NCI-H1436 treated with DMSO at 0.1 percent for 48 hours (cell line): Measurements from ENCODE around the gene KRT2.

Source experiments
- DNase-seq: peaks from one replicate; lab custom pipeline; 2025; lab: John Stamatoyannopoulos, UW

KRT2 gene

GRCh38 chr12:52663420-52663819, 11.4 kb upstream of the KRT2 start:
- no peak for DNase-seq

GRCh38 chr12:52662918-52663229, 10.9 kb upstream of the KRT2 start:
- no peak for DNase-seq

DNA sequence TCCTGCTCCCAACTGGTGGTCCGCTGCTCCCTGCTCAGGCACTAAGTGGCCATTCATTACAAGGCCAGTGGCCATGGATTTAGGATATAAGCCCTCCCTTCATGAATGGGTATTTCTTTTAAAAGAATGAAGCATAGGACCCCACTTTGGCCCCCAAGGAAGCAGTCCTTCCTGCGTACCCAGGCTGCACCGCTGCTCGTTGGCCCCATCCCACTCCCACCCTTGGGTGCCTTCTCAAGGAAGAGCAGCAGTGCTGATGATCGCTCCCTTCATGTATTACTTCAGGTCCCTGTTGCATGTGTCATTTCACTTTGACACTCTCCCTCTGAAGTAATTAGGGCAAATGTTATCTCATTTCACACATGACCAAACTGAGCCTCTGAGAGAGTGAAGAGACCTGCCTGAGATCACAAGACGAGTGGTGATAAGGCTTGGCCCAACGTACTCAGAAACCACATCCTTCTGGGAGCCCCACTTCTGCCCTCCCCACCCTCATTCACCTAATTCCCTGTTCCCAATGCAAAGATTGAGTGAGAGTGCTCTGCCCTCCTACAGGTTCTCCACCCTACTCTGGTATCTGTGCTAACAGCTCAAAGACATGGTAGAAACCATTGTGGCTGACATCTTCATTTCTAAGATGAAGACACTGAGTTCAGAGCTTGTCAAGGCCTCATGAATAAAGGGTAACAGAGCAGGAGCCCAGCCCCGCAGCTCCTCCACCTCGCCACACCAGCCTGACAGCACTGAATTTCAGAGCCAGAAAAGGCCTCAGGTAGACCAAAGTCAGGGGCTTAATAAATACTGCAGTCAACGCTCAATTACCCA, 10.3 kb upstream of the KRT2 start:
- DNase-seq: no peak

- no peak for DNase-seq
Measured at GRCh38 chr12:52661668-52662067, 9.7 kb upstream of the KRT2 start.

GRCh38 chr12:52660934-52661499, 9.0 kb upstream of the KRT2 start:
- no peak for DNase-seq

GRCh38 chr12:52659951-52660350, 7.9 kb upstream of the KRT2 start:
- DNase-seq: no peak

DNA sequence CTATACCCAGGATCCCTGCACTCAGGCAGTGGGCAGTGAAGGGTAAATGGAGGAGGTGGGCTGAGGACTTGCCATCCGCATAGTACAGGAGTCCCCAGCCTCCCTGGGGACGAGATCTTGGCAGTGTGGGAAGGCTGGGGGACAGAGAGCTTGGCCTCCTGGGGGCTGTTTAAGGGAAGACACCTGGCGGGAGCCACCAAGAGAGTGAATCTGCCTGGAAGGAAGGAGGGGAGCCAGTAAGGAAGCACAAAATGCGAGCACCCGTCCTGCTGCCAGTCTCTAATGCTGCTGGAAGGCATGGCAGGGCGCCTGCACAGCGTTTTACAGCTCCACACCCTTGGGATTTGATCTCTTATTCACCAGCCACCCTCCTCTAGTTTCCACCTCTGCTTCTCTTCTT, 7.4 kb upstream of the KRT2 start:
- DNase-seq: no peak

DNA sequence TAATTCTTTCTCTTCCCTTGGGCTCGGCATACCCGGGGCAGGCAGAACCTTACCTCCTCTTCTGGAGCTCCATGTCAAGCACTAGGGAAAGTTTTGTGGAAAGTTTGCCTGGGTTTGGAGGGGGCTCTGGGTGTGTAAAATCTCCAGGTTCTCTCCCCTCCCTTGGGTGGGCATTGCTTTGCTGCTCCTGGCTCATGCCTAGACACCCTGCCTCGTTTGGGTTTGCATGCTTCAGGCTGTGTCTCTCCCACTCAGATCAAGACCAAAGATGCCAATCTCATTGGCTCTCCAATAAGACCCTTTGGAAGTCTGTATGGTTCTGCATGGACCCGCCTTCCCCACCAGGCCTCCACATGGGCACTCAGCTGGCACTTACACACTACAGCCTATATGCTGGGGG, 6.2 kb upstream of the KRT2 start:
- DNase-seq: no peak

DNA sequence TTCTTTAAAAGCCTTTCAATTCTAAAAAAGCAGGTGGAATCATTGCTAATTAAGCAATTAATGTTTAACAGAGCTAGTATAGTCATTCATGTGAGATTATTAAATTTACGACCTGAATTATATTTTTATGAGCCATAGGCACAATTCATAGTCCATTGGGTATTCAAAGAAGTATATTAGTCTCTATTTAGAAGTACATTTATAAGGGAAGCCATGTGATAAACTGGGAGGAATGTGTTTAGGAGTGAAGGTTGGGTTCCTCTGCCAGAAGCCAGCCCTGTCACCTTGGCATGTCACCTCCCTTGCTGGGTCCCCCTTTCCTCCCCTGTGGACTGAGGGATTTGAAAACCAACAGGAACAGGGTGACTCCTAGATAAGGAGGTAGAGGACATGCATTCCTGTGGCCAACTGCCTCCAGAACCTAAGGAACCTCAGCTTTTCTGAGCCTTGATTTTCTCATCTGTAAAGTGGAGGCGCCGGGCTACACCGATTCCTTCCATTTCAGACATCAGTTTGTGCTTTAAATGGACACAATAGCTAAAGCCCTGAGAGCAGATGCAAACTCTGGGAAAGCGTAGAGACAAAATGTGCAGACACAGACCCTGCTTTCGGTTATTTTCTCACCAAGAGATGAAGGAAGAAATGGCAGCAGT, 5.4 kb upstream of the KRT2 start:
- DNase-seq: no peak

- no peak for DNase-seq
Measured at GRCh38 chr12:52656616-52657015, 4.6 kb upstream of the KRT2 start.

- DNase-seq: no peak
Measured at GRCh38 chr12:52655720-52656124, 3.7 kb upstream of the KRT2 start.

DNA sequence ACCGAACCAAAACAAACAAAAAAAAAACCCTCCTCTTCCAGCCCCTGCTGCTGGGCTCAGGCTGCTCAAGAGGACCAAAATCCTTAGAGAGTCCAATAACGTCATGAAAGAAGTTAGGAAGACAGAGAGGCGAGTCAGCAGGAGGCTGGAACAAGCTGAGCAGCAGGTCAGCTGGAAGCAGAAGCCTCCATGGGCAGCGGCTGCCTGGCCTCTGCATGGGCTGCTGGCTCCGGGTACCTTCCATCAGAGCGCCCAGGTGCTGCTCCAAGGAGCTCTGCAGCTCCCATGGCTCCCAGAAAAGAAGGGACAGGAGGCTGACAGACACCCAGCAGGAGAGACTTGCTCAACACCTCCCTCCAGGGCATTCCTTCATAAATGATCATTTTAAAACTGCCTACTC, 3.2 kb upstream of the KRT2 start:
- no peak for DNase-seq

GRCh38 chr12:52650520-52651081, 1.4 kb downstream of the KRT2 start:
- no peak for DNase-seq

DNA sequence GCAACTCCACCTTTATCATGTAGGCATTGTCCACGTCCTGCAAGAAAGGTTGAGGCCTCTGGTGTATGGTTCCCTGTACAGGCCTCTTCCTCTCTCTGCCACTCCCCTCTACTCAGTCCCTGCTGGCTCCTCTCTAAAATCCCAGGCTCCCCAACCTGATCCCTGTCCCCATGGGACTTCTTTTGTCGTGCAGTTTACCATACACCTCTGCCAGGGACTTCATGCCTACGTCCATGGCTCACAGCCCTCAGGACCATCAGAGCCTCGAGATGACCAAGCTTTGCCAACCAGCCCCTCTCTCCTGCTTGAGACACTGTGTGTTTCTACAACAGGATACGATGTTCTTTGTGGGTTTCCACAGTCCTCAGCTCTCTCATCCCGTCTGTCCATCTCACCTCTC, 2.9 kb downstream of the KRT2 start:
- no peak for DNase-seq

DNA sequence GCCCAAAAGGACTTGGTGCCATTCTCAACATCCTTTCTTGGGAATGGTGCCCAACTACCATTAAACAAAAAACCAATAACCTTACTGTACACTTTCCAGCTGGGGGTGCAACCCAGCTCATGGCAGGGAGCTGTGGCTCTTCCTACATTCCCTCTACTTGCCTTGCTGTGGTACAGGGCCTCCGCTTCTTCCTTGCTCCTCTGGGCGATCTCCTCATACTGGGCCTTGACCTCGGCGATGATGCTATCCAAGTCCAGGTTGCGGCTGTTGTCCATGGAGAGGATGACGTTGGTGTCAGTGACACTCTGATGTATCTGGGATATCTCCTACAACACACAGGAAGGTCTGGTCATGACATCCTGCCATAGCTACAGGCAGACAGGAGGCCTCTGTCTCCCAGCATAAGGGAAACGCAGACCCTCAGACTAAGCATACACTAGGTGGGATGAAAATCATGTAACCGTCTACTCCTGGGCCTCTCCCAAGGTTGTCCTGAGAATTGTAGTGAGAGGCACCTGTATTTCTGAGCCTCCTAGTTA, 3.9 kb downstream of the KRT2 start:
- no peak for DNase-seq

GRCh38 chr12:52647601-52648000, 4.4 kb downstream of the KRT2 start:
- DNase-seq: no peak

- DNase-seq: no peak
Measured at GRCh38 chr12:52646613-52647012, 5.4 kb downstream of the KRT2 start.

- DNase-seq: no peak
Measured at GRCh38 chr12:52645982-52646381, 6.0 kb downstream of the KRT2 start.

DNA sequence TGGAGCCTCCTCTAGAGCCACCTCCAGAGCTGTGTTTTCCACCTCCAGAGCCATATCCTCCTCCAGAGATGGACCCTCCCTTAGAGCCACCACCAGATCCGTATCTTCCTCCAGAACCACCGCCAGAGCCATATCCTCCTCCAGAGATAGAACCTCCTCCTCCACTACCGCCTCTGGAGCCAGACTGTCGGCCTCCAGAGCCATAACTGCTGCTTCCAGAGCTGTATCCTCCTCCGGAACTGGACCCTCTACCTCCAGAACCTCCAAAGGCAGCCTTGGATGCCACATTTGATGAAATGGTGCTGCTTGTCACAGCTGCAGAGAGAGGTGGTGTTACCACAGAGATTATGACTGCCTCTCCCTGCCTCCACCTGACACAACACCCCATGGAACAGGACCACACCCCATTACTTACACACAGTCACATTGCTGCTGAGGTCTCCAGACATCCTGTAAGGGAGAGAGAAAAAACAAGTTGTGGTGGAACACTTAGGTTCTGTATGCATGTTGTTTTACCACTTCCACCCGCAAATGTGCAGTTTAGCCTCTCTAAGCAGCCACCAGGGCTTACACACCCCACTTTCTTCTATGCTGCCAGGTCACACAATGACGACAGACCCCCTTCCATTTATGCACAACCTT, 6.8 kb downstream of the KRT2 start:
- DNase-seq: no peak

DNA sequence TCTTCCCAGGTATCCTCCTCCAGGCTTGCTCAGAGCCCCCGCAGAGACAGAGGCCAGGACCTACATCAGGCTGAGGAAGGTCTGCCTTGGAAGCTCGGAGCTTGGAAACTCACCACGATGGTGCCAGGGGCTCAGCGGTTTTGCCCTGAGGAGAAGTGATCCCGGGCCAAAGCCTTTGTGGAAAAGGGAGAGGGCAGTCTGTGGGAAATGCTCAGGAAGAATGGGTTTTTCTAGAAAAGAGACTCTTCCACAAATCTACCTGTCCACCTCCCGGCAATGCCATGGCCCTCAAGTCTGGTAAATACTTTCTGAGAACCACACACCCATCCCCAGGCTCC, 8.0 kb downstream of the KRT2 start:
- DNase-seq: no peak

DNA sequence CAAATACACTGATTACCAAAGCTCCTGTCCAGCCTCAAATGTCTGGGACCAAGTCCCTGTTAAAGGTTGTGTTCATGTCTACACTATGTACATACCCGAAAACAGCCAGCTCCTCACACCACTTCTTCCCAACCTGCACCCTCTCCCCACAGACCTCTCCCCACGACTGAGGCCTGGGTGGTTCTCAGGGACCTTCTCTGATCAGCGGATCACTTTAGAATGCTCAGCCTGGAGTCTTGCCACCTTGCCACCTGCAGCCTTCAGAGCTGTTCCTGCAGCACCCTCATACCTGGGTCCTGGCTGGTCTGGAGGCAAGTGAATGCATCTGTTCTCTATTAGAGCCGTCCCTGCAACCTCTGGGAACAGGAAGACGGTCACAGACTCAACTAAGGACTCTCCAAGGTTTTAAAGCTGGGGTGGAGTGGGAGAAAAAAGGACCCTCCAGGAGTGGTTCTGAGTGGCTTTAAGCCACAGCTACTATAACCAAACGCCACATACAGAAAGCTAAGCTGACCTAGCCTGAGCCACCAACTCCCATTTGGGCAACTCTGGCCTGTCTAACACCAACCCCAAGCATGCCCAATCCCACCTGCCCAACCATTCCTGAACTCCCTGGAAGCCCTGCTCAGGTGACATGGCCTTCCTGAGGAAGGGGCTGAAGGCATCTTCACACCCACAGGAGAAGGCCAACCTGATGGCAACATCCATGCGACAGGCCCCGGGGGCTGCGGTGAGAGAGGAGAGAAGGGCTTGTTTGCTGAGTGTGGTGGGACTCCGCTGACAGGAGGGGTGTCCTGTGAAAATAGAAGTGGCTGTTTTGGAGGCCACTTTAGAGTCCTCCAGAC, 8.6 kb downstream of the KRT2 start:
- DNase-seq: no peak

DNA sequence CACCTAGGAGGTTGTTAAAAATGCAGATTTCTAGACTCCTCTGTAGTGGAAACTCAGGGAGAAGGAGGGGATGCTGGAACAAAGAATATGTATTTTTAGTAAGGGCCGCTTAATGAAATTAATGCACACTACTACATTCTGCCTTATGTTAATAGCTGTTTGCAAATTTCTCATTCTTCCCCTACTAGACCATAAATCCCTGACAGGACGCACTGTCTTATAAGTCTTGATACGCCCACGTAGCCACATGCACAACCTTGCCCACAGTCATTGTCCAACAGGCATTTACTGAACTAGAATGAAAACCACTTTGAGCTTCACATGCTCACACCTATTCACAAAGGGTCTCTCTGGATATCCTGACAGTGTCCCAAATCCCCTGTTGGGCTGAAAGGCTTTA, 10.5 kb downstream of the KRT2 start:
- DNase-seq: no peak
